ENCODE data around the gene LRRFIP2.

The LRRFIP2 gene

DNA sequence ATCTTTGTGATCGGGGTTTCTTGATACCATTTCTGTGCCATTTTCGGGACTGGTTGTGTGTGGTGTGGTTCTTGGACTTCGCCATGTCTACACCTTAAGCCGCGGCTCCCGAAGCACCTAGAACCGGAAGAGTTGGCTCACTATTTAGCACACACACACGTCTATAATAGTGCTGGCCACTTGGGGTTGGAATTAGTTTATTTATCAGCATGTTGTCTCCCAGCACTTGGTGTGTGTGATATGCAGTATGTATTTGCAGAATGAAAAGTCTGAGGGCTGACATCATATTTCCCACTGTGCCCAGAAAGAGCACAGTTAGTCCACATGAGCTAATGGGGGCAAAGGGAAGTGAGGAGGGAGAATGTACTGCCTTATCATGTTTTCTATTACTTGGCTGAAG, 157.5 kb downstream of the LRRFIP2 start:
- no peak for DNase-seq

DNA sequence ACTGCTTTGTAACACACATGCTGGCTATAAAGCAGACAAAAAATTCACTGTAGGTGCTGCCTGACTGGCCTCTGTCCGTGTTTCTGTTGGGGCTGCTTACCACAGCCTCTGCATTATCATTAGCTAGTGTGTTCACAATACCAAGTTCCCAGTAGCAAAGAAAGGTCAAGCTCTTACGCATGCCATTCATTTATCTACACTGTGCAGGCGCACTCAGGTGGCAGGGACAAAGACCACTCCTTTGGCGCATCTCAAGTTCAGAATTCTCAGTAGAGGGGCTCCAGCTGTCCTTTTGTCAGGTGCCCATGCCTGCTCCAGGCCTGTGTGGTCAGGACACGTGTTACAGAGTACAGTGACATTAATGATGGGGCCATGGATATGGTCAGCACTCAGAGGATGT, 158.7 kb downstream of the LRRFIP2 start:
- no peak for DNase-seq

- no peak for DNase-seq
Measured at GRCh38 chr3:37014620-37015019, 159.8 kb downstream of the LRRFIP2 start.

Data from CD4-positive, alpha-beta T cell treated with Interleukin-15 for 1 hour (primary cell).